HepG2 (cell line): ENCODE measurements around the gene CAPN9. TPM values are rescaled to one million over a fixed set of nuclear protein-coding genes. Genes with fewer than 3 reads are reported as not detected.

Experiments used
- DBP ChIP-seq: sonication (generic); formaldehyde crosslinking; IDR thresholded peaks from 2 replicates; pipeline ENCODE4 v1.4.0; 2020; ENCODE audit warnings: missing genetic modification reagents; ENCODE audit errors: not compliant biosample characterization
- ERF ChIP-seq: IDR thresholded peaks from 2 replicates; pipeline ENCODE4 v1.6.1; 2018; ENCODE audit warnings: missing biosample characterization, missing genetic modification reagents
- GPN1 ChIP-seq: sonication (generic); formaldehyde crosslinking; IDR thresholded peaks from 2 replicates; pipeline ENCODE4 v1.5.1; 2020; ENCODE audit warnings: missing genetic modification reagents, borderline replicate concordance
- HDAC6 ChIP-seq: fragments of 200-600 bp; sonication (generic); IDR thresholded peaks from 2 replicates; pipeline ENCODE4 v1.7.0; 2017; ENCODE audit warnings: mild to moderate bottlenecking, antibody characterized with exemption, low read length, low read depth
- HNRNPK ChIP-seq: fragments of 200-400 bp; formaldehyde crosslinking; IDR thresholded peaks from 2 replicates; pipeline ENCODE4 v1.6.1; 2018; ENCODE audit warnings: low read length, low read depth, moderate library complexity, mild to moderate bottlenecking; ENCODE audit not compliant: poor library complexity, severe bottlenecking
- HNRNPL ChIP-seq: fragments of 200-400 bp; formaldehyde crosslinking; IDR thresholded peaks from 2 replicates; pipeline ENCODE4 v1.6.1; 2017; ENCODE audit warnings: mild to moderate bottlenecking, low read depth, low read length
- HOXA3 ChIP-seq: sonication (generic); formaldehyde crosslinking; IDR thresholded peaks from 2 replicates; pipeline ENCODE4 v1.5.0; 2020; ENCODE audit warnings: missing genetic modification reagents
- MTERF4 ChIP-seq: sonication (generic); formaldehyde crosslinking; IDR thresholded peaks from 2 replicates; pipeline ENCODE4 v1.8.0; 2023; ENCODE audit warnings: mild to moderate bottlenecking, missing genetic modification reagents
- NR2C2 ChIP-seq: sonication (generic); formaldehyde crosslinking; IDR thresholded peaks from 2 replicates; pipeline ENCODE4 v1.4.0; 2020; ENCODE audit warnings: missing genetic modification reagents, mild to moderate bottlenecking, moderate library complexity, borderline replicate concordance
- ONECUT2 ChIP-seq: sonication (generic); formaldehyde crosslinking; IDR thresholded peaks from 2 replicates; pipeline ENCODE4 v1.4.0; 2020; ENCODE audit warnings: missing genetic modification reagents
- RBFOX2 ChIP-seq: fragments of 200-400 bp; formaldehyde crosslinking; IDR thresholded peaks from 2 replicates; pipeline ENCODE4 v1.6.1; 2017; ENCODE audit warnings: low read depth, mild to moderate bottlenecking, low read length
- SIX1 ChIP-seq: sonication (generic); formaldehyde crosslinking; IDR thresholded peaks from 2 replicates; pipeline ENCODE4 v1.4.0; 2020; ENCODE audit warnings: missing genetic modification reagents, borderline replicate concordance
- SMARCE1 ChIP-seq: fragments of 450-650 bp; IDR thresholded peaks from 2 replicates; pipeline ENCODE4 v1.6.1; 2017; ENCODE audit warnings: borderline replicate concordance
- SOX5 ChIP-seq: IDR thresholded peaks from 2 replicates; pipeline ENCODE4 v1.6.1; 2016; ENCODE audit warnings: borderline replicate concordance
- SOX6 ChIP-seq, 2 experiments: fragments of 450-650 bp in 1 of 2; sonication (generic) in 1 of 2; formaldehyde crosslinking in 1 of 2; IDR thresholded peaks; 2 replicates each; pipeline versions ENCODE4 v1.4.0 to v1.6.1; 2017 to 2020; ENCODE audit warnings: antibody characterized with exemption in 1 of 2, mild to moderate bottlenecking in 1 of 2, missing genetic modification reagents in 1 of 2
- TFAP4 ChIP-seq: sonication (generic); IDR thresholded peaks from 2 replicates; pipeline ENCODE4 v1.6.1; 2016; ENCODE audit warnings: low read depth, borderline replicate concordance
- TRIM24 ChIP-seq: sonication (generic); formaldehyde crosslinking; IDR thresholded peaks from 2 replicates; pipeline ENCODE4 v1.8.0; 2022; ENCODE audit warnings: mild to moderate bottlenecking, missing genetic modification reagents
- U2AF1 ChIP-seq: fragments of 200-400 bp; formaldehyde crosslinking; optimal IDR thresholded peaks from 2 replicates; pipeline ENCODE3; 2017; ENCODE audit warnings: mild to moderate bottlenecking, low read depth, low read length
- ZBTB1 ChIP-seq: sonication (generic); formaldehyde crosslinking; IDR thresholded peaks from 2 replicates; pipeline ENCODE4 v1.4.0; 2020; ENCODE audit warnings: missing genetic modification reagents, borderline replicate concordance
- ZBTB43 ChIP-seq: sonication (generic); formaldehyde crosslinking; conservative IDR thresholded peaks from 2 replicates; pipeline ENCODE4 v1.4.0; 2020; ENCODE audit warnings: missing genetic modification reagents
- ZNF232 ChIP-seq: sonication (generic); formaldehyde crosslinking; IDR thresholded peaks from 2 replicates; pipeline ENCODE4 v1.4.0; 2020; ENCODE audit warnings: missing genetic modification reagents, borderline replicate concordance
- ZNF317 ChIP-seq: sonication (generic); formaldehyde crosslinking; IDR thresholded peaks from 2 replicates; pipeline ENCODE4 v1.5.0; 2020; ENCODE audit warnings: mild to moderate bottlenecking, missing genetic modification reagents
- ZNF460 ChIP-seq: sonication (generic); formaldehyde crosslinking; IDR thresholded peaks from 2 replicates; pipeline ENCODE4 v1.5.1; 2020; ENCODE audit warnings: missing genetic modification reagents, mild to moderate bottlenecking, borderline replicate concordance
- ZNF501 ChIP-seq: sonication (generic); formaldehyde crosslinking; IDR thresholded peaks from 2 replicates; pipeline ENCODE4 v1.5.1; 2020; ENCODE audit warnings: mild to moderate bottlenecking, moderate library complexity, missing genetic modification reagents
- ZNF543 ChIP-seq: sonication (generic); formaldehyde crosslinking; IDR thresholded peaks from 2 replicates; pipeline ENCODE4 v1.4.0; 2020; ENCODE audit warnings: mild to moderate bottlenecking, missing genetic modification reagents
- ZNF678 ChIP-seq: sonication (generic); formaldehyde crosslinking; IDR thresholded peaks from 2 replicates; pipeline ENCODE4 v1.4.0; 2020; ENCODE audit warnings: mild to moderate bottlenecking, missing genetic modification reagents
- ZNF720 ChIP-seq: sonication (generic); formaldehyde crosslinking; IDR thresholded peaks from 2 replicates; pipeline ENCODE4 v1.4.0; 2020; ENCODE audit warnings: missing genetic modification reagents
- polyA plus RNA-seq, 8 experiments: library from polyadenylated mRNA; depleted of rRNA in 3 of 8; stranded (reverse) in 7 of 8; unstranded in 1 of 8; fragments of >200 nt; fragmentation: Illumina TruSeq in 4 of 8; extraction: Trizol in 4 of 8; gene quantifications; 2 replicates each; pipeline versions ENCODE4 v1.2.1 to v1.2.3, GENCODE V29; 2011 to 2016; ENCODE audit warnings: low read depth in 4 of 8, missing spikeins in 1 of 8, mixed read lengths in 1 of 8; ENCODE audit not compliant: insufficient read depth in 1 of 8
- total RNA-seq, 5 experiments: library from RNA; depleted of rRNA; stranded (reverse); fragments of >200 nt; fragmentation: Illumina TruSeq; extraction: Trizol; gene quantifications; 2 replicates each; pipeline ENCODE4 v1.2.3, GENCODE V29; 2016; ENCODE audit warnings: low read depth in 1 of 5

Gene CAPN9
- total and polyA plus RNA-seq, 2 of the 13 experiments (the other 11 are each of a cell fraction or from before 2014, with no cell fraction given), result 0.04 to 0.31 TPM

GRCh38 chr1:230701895-230702768, 45.1 kb upstream of the CAPN9 start (continued):
- TF ChIP-seq DBP (CRISPR knock-in tag), result no peak
- no peak for TF ChIP-seq HNRNPL
- no peak; the same call in none of the 2 replicates for TF ChIP-seq RBFOX2
- TF ChIP-seq ONECUT2 (CRISPR knock-in tag), result no peak
- TF ChIP-seq ZNF317 (CRISPR knock-in tag), result no peak
- TF ChIP-seq ZNF678 (CRISPR knock-in tag), result no peak
- no peak for TF ChIP-seq ZNF501 (CRISPR knock-in tag)
- TF ChIP-seq ZBTB43 (CRISPR knock-in tag), result no peak
- TF ChIP-seq GPN1 (CRISPR knock-in tag), result no peak
- TF ChIP-seq NR2C2, result no peak
- no peak for TF ChIP-seq ZBTB1 (CRISPR knock-in tag)
- TF ChIP-seq ZNF232 (CRISPR knock-in tag), result peak; percentile 37; the same call in 1 of the 2 replicates
- no peak for TF ChIP-seq HDAC6
- TF ChIP-seq ERF (CRISPR knock-in tag), result peak; percentile 39; the same call in 1 of the 2 replicates
- TF ChIP-seq SOX5 (CRISPR knock-in tag), result peak; percentile 53; the same call in 1 of the 2 replicates
- TF ChIP-seq TFAP4, result peak; percentile 63; the same call in 1 of the 2 replicates
- TF ChIP-seq U2AF1, result peak; percentile 2
- TF ChIP-seq ZNF720 (CRISPR knock-in tag), result no peak
- no peak for TF ChIP-seq SOX6 (IDR thresholded peaks at IDR 0.05)
- no peak for TF ChIP-seq SOX6 (CRISPR knock-in tag; IDR thresholded peaks at IDR 0.05)
- TF ChIP-seq HNRNPK, result no peak
- TF ChIP-seq ZNF460 (CRISPR knock-in tag), result no peak
- no peak for TF ChIP-seq SMARCE1
- TF ChIP-seq HOXA3 (CRISPR knock-in tag), result peak; percentile 65; the same call in 1 of the 2 replicates
- TF ChIP-seq ZNF543, result no peak
- TF ChIP-seq TRIM24 (CRISPR knock-in tag), result no peak
- no peak for TF ChIP-seq SIX1 (CRISPR knock-in tag)
- TF ChIP-seq MTERF4, result no peak
